Mesendoderm (in vitro differentiated cells): ENCODE data around the gene BTNL8.

Experiments
- DNase-seq: peaks from one replicate; pipeline ENCODE4 v3.0.0; 2013
- H2AK5ac ChIP-seq: 2 replicates; pipeline ENCODE4 v1.6.1; 2013; ENCODE audit warnings: low read length, inconsistent platforms
- H2BK120ac ChIP-seq: 2 replicates; pipeline ENCODE4 v1.6.1; 2013; ENCODE audit warnings: low read depth, mild to moderate bottlenecking, low read length, moderate library complexity, mixed read lengths
- H2BK15ac ChIP-seq: replicated peaks from 2 replicates; pipeline ENCODE4 v1.6.1; 2013; ENCODE audit warnings: low read depth, mild to moderate bottlenecking, moderate library complexity
- H2BK5ac ChIP-seq: 2 replicates; pipeline ENCODE4 v1.6.1; 2013; ENCODE audit warnings: low read length, inconsistent platforms
- H3K18ac ChIP-seq: 2 replicates; pipeline ENCODE4 v1.6.1; 2013; ENCODE audit warnings: mild to moderate bottlenecking, low read length, mixed read lengths
- H3K23ac ChIP-seq: one replicate; pipeline ENCODE4 v1.6.1; 2013; ENCODE audit warnings: low read length
- H3K27ac ChIP-seq: 2 replicates; pipeline ENCODE4 v1.5.1; 2013; ENCODE audit warnings: low read depth, mild to moderate bottlenecking, inconsistent platforms, low read length, moderate library complexity
- H3K27me3 ChIP-seq: 2 replicates; pipeline ENCODE4 v1.6.1; 2013; ENCODE audit warnings: low read length, control low read depth, mild to moderate bottlenecking, inconsistent platforms; ENCODE audit not compliant: insufficient read depth, poor library complexity
- H3K36me3 ChIP-seq: 2 replicates; pipeline ENCODE4 v1.6.1; 2013; ENCODE audit warnings: low read length, inconsistent platforms; ENCODE audit not compliant: control insufficient read depth, insufficient read depth
- H3K4ac ChIP-seq: one replicate; pipeline ENCODE4 v1.6.1; 2013; ENCODE audit warnings: low read depth, mild to moderate bottlenecking, low read length, moderate library complexity
- H3K4me1 ChIP-seq: 2 replicates; pipeline ENCODE4 v1.6.1; 2013; ENCODE audit warnings: low read depth, low read length, inconsistent platforms; ENCODE audit not compliant: control insufficient read depth
- H3K4me2 ChIP-seq: 2 replicates; pipeline ENCODE4 v1.6.1; 2013; ENCODE audit warnings: low read length
- H3K4me3 ChIP-seq: 2 replicates; pipeline ENCODE4 v1.5.1; 2013; ENCODE audit warnings: mild to moderate bottlenecking, low read length
- H3K56ac ChIP-seq: one replicate; pipeline ENCODE4 v1.6.1; 2013; ENCODE audit warnings: low read length
- H3K79me1 ChIP-seq: 2 replicates; pipeline ENCODE4 v1.6.1; 2013; ENCODE audit warnings: low read length, inconsistent platforms
- H3K79me2 ChIP-seq: 2 replicates; pipeline ENCODE4 v1.6.1; 2013; ENCODE audit warnings: mild to moderate bottlenecking, low read length; ENCODE audit not compliant: control insufficient read depth, insufficient read depth
- H3K9ac ChIP-seq: 2 replicates; pipeline ENCODE4 v1.6.1; 2013; ENCODE audit warnings: low read length, inconsistent platforms
- H4K5ac ChIP-seq: one replicate; pipeline ENCODE4 v1.6.1; 2013; ENCODE audit warnings: low read length
- H4K8ac ChIP-seq: one replicate; pipeline ENCODE4 v1.6.1; 2013; ENCODE audit warnings: low read depth, mild to moderate bottlenecking, control low read depth, low read length, moderate library complexity
- WGBS: extraction: QIAGEN DNeasy Blood & Tissue Kit; methylation state at CpG from one replicate; pipeline ENCODE4 v1.1.7; 2013; ENCODE audit warnings: low lambda C conversion rate, missing lambda C conversion rate; ENCODE audit not compliant: insufficient coverage; ENCODE audit errors: extremely low coverage; 5-methylcytosine and 5-hydroxymethylcytosine counted together

BTNL8 gene

DNA sequence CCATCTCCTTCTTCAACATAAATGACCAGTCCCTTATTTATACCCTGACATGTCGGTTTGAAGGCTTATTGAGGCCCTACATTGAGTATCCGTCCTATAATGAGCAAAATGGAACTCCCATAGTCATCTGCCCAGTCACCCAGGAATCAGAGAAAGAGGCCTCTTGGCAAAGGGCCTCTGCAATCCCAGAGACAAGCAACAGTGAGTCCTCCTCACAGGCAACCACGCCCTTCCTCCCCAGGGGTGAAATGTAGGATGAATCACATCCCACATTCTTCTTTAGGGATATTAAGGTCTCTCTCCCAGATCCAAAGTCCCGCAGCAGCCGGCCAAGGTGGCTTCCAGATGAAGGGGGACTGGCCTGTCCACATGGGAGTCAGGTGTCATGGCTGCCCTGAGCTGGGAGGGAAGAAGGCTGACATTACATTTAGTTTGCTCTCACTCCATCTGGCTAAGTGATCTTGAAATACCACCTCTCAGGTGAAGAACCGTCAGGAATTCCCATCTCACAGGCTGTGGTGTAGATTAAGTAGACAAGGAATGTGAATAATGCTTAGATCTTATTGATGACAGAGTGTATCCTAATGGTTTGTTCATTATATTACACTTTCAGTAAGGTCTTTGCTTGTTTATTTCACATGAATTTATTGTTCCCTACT, 51.5 kb downstream of the BTNL8 start:
- Histone ChIP-seq H2BK15ac (no peak overlapping the region), H3K4me1 (no peaks in the 10 kb centered on the region), H3K9ac (no peak overlapping the region), H3K4me3 (no peak overlapping the region), H2BK120ac (no peak overlapping the region), H3K4ac (no peak overlapping the region), H3K27ac (no peak overlapping the region), H2AK5ac (no peak overlapping the region), H3K36me3 (no peaks in the 10 kb centered on the region), H3K4me2 (no peak overlapping the region), H3K23ac (no peak overlapping the region), H3K56ac (no peak overlapping the region), H3K18ac (no peak overlapping the region), H2BK5ac (no peak overlapping the region), H3K79me2 (no peaks in the 10 kb centered on the region), H3K27me3 (no peaks in the 10 kb centered on the region), H4K5ac (no peak overlapping the region), H3K79me1 (no peaks in the 10 kb centered on the region), H4K8ac (no peak overlapping the region)
- WGBS: no CpG with 5 or more reads among the region's 6 CpGs
- no peak for DNase-seq

DNA sequence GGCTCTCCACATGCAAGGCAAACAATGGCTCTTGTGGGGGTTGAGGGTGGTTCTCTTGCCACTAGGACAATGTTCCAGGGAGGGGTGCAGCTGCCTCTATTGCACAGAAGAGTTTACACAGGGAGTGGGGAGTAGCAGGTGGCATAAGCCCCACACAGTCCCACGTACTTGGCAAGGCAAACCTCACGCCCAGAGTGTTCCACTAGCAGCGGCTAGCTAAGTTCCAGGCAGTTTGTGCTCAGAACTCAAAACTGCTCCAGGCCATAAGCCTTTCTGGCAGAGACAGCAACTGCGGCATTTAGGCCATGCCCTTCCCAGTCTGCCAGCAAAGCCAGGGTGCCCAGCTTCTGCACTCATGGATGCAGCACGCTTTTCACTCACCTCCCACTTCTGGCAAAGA, 60.7 kb downstream of the BTNL8 start:
- Histone ChIP-seq H3K79me1 (no peaks in the 10 kb centered on the region), H3K27ac (no peak overlapping the region), H4K5ac (no peak overlapping the region), H4K8ac (no peak overlapping the region), H3K79me2 (no peaks in the 10 kb centered on the region), H2BK15ac (no peak overlapping the region), H2BK120ac (no peak overlapping the region), H3K4me2 (no peak overlapping the region), H3K27me3 (no peaks in the 10 kb centered on the region), H3K4me1 (no peaks in the 10 kb centered on the region), H3K18ac (no peak overlapping the region), H3K36me3 (no peaks in the 10 kb centered on the region), H3K4me3 (no peak overlapping the region), H2AK5ac (no peak overlapping the region), H3K4ac (no peak overlapping the region), H3K23ac (no peak overlapping the region), H3K56ac (no peak overlapping the region), H2BK5ac (no peak overlapping the region), H3K9ac (no peak overlapping the region)
- DNase-seq: no peak
- WGBS: no CpG with 5 or more reads among the region's 5 CpGs

DNA sequence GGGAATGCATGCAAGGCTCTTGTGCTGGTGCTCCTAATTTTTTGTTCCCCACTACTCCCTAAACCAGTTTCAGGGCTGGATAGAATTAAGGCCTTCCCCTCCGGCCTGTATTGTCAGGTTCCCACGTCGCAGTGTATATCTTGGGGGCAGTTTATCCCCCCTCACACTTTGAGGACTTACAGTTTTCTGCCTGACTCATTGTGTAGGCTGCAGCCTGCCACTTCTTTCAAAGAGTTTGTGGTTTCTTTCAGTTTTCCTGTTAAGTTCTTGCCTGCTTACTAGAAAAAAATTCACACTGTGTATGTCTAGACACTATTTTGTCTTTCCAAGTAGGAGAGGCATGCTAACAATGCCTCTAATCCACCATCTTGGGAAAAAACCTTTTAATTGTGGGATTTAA, 61.2 kb downstream of the BTNL8 start:
- H3K56ac ChIP-seq: no peak overlapping the region
- no peaks in the 10 kb centered on the region for H3K4me1 ChIP-seq
- no peak overlapping the region for H3K4ac ChIP-seq
- no peak overlapping the region for H3K27ac ChIP-seq
- no peak overlapping the region for H4K5ac ChIP-seq
- H2BK120ac ChIP-seq: no peak overlapping the region
- H3K79me2 ChIP-seq: no peaks in the 10 kb centered on the region
- no peak overlapping the region for H2BK15ac ChIP-seq
- no peaks in the 10 kb centered on the region for H3K79me1 ChIP-seq
- H3K36me3 ChIP-seq: no peaks in the 10 kb centered on the region
- no peak overlapping the region for H4K8ac ChIP-seq
- no peak overlapping the region for H2AK5ac ChIP-seq
- no peak overlapping the region for H2BK5ac ChIP-seq
- no CpG with 5 or more reads among the region's 3 CpGs for WGBS
- no peaks in the 10 kb centered on the region for H3K27me3 ChIP-seq
- DNase-seq: no peak
- no peak overlapping the region for H3K18ac ChIP-seq
- H3K4me3 ChIP-seq: no peak overlapping the region
- no peak overlapping the region for H3K9ac ChIP-seq
- H3K23ac ChIP-seq: no peak overlapping the region
- H3K4me2 ChIP-seq: no peak overlapping the region

DNA sequence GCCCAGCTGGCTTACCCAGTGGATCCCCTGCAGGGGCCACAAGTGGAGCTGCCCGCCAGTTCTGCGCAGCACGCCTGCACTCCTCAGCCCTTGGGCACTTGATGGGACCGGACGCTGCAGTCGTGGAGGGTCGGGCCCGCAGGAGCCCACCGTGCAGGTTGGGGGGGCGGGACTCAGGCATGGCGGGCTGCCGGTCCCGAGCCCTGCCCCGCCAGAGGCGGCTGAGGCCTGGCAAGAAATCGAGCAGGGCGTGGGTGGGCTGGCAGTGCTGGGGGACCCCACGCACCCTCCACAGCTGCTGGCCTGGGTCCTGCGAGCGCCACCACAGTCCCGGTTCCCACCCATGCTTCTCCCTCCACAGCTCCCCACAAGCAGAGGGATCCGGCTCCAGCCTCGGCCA, 70.4 kb downstream of the BTNL8 start:
- Histone ChIP-seq H3K9ac (no peak overlapping the region), H3K79me1 (no peaks in the 10 kb centered on the region), H3K27me3 (no peaks in the 10 kb centered on the region), H4K8ac (no peak overlapping the region), H3K4me1 (no peaks in the 10 kb centered on the region), H3K27ac (no peak overlapping the region), H4K5ac (no peak overlapping the region), H3K18ac (no peak overlapping the region), H2BK120ac (no peak overlapping the region), H3K23ac (no peak overlapping the region), H3K4ac (no peak overlapping the region), H3K36me3 (no peaks in the 10 kb centered on the region), H2BK5ac (no peak overlapping the region), H2BK15ac (no peak overlapping the region), H3K4me2 (no peak overlapping the region), H3K56ac (no peak overlapping the region), H3K79me2 (no peaks in the 10 kb centered on the region), H2AK5ac (no peak overlapping the region), H3K4me3 (no peak overlapping the region)
- no peak for DNase-seq
- whole genome bisulfite sequencing: no CpG with 5 or more reads among the region's 23 CpGs

DNA sequence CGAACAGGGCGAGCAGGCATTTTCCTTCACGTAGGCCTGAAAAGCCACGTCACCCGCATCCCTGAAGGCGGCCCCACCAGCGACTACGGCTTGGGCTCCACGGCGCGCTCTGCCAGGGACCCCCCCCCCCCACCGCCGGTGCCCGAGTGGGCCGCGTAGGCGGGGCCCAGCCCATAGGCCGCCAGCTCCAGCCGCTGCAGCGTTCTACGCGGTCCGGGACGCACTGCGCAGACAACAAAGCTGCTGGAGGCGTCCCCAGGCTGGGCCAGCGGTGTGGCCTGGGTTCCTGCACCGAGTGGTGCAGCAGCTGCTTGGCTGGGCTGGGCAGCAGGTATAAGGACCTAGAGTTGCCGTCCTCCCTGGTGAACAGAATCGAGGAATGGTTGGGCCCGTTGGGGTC, 71.4 kb downstream of the BTNL8 start:
- Histone ChIP-seq H3K9ac (no peak overlapping the region), H2AK5ac (no peak overlapping the region), H3K56ac (no peak overlapping the region), H3K79me2 (no peaks in the 10 kb centered on the region), H4K8ac (no peak overlapping the region), H3K36me3 (no peaks in the 10 kb centered on the region), H2BK15ac (no peak overlapping the region), H3K18ac (no peak overlapping the region), H3K4me1 (no peaks in the 10 kb centered on the region), H3K4ac (no peak overlapping the region), H2BK120ac (no peak overlapping the region), H2BK5ac (no peak overlapping the region), H3K27ac (no peak overlapping the region), H3K27me3 (no peaks in the 10 kb centered on the region), H3K79me1 (no peaks in the 10 kb centered on the region), H4K5ac (no peak overlapping the region), H3K4me3 (no peak overlapping the region), H3K4me2 (no peak overlapping the region), H3K23ac (no peak overlapping the region)
- WGBS: no CpG with 5 or more reads among the region's 31 CpGs
- DNase-seq: no peak

DNA sequence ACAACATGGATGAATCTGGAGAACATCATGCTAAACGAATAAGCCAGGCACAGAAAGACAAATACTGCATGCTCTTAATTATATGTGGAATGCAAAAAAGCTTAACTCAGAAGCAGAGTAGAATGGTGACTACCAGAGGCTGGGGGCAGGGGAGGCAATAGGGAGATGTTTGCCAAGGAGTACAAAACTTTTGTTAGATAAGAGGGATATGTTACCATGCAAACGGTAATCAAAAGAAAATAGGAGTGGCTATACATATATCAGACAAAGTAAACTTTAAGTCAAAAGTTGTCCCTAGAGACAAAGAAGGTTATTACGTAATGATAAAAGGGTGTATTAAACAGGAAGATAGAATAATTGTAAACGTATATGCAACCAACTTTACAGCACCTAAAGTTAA, 71.9 kb downstream of the BTNL8 start:
- Histone ChIP-seq H3K27ac (no peak overlapping the region), H3K4me1 (no peaks in the 10 kb centered on the region), H3K56ac (no peak overlapping the region), H2BK120ac (no peak overlapping the region), H3K9ac (no peak overlapping the region), H4K8ac (no peak overlapping the region), H3K23ac (no peak overlapping the region), H4K5ac (no peak overlapping the region), H3K79me2 (no peaks in the 10 kb centered on the region), H3K18ac (no peak overlapping the region), H3K4me2 (no peak overlapping the region), H2AK5ac (no peak overlapping the region), H3K36me3 (no peaks in the 10 kb centered on the region), H3K4ac (no peak overlapping the region), H3K27me3 (no peaks in the 10 kb centered on the region), H3K4me3 (no peak overlapping the region), H2BK15ac (no peak overlapping the region), H2BK5ac (no peak overlapping the region), H3K79me1 (no peaks in the 10 kb centered on the region)
- no CpG with 5 or more reads among the region's 4 CpGs for WGBS
- DNase-seq: no peak
